Endothelial cell of umbilical vein (primary cell): ENCODE measurements around the gene EHD1. TPM values are rescaled to one million over a fixed set of nuclear protein-coding genes. Genes with fewer than 3 reads are reported as not detected.

Experiments
- BruUV-seq: library from RNA; stranded (reverse); fragments of 400-500 nt; replicated peaks from 2 replicates; lab custom pipeline; 2021; lab: Mats Ljungman, UMichigan
- CTCF ChIA-PET: fragments of 300-600, 350-600 bp; sonication (Branson Sonifier 250); formaldehyde crosslinking; loops from one replicate; lab custom pipeline; 2021; ENCODE audit warnings: antibody characterized with exemption, inconsistent platforms; lab: Charles Lee
- POLR2A ChIA-PET: fragments of 300-600, 350-600 bp; sonication (Branson Sonifier 250); formaldehyde crosslinking; loops from one replicate; lab custom pipeline; 2021; ENCODE audit warnings: antibody characterized with exemption, inconsistent platforms; lab: Charles Lee
- DNase-seq: peaks from one replicate; pipeline ENCODE4 v3.0.0-alpha.2; 2011; ENCODE audit warnings: low read depth, low spot score
- FAIRE-seq: peaks from 2 replicates; lab custom pipeline; 2011; peaks lifted over from hg19 to GRCh38; lab: Jason Lieb, UNC
- H2AFZ ChIP-seq: 2 replicates; pipeline ENCODE4 v1.6.0; 2012; ENCODE audit warnings: low read depth, low read length, control low read depth, inconsistent platforms
- H3K27ac ChIP-seq: 2 replicates; pipeline ENCODE4 v1.5.1; 2011; ENCODE audit warnings: low read depth, mild to moderate bottlenecking, control low read depth, low read length, moderate library complexity; ENCODE audit not compliant: insufficient read depth
- H3K27me3 ChIP-seq, 2 experiments: 2 replicates each; pipeline versions ENCODE4 v1.6.0 to v1.6.1; 2011; ENCODE audit warnings: low read length in 2 of 2, mixed read lengths in 1 of 2; ENCODE audit not compliant: control insufficient read depth in 2 of 2, insufficient read depth in 2 of 2
- H3K36me3 ChIP-seq, 2 experiments: 2 replicates in 1 of 2; 3 replicates in 1 of 2; pipeline ENCODE4 v1.5.1; 2011; ENCODE audit warnings: low read length in 2 of 2, mild to moderate bottlenecking in 1 of 2, moderate library complexity in 1 of 2; ENCODE audit not compliant: control insufficient read depth in 2 of 2, insufficient read depth in 2 of 2; ENCODE audit errors: extremely low read depth in 1 of 2
- H3K4me1 ChIP-seq: 3 replicates; pipeline ENCODE4 v1.5.1; 2011; ENCODE audit warnings: mild to moderate bottlenecking, low read length; ENCODE audit not compliant: control insufficient read depth, insufficient read depth; ENCODE audit errors: extremely low read depth
- H3K4me2 ChIP-seq: 2 replicates; pipeline ENCODE4 v1.6.1; 2011; ENCODE audit warnings: low read length, control low read depth, mixed read lengths; ENCODE audit not compliant: insufficient read depth
- H3K4me3 ChIP-seq, 3 experiments: fragments of 200-600 bp in 1 of 3; sonication (generic), shearing (Covaris generic) in 1 of 3; replicated peaks in 1 of 3; 2 replicates each; pipeline ENCODE4 v1.5.1; 2011 to 2016; ENCODE audit warnings: control low read depth in 3 of 3, low read length in 3 of 3, mild to moderate bottlenecking in 2 of 3, inconsistent platforms in 1 of 3, low read depth in 1 of 3, moderate library complexity in 1 of 3; ENCODE audit not compliant: insufficient read depth in 1 of 3
- H3K79me2 ChIP-seq: 2 replicates; pipeline ENCODE4 v1.6.0; 2012; ENCODE audit warnings: low read length, inconsistent platforms; ENCODE audit not compliant: control insufficient read depth, insufficient read depth
- H3K9ac ChIP-seq: replicated peaks from 2 replicates; pipeline ENCODE3; 2011; ENCODE audit warnings: low read length, control low read depth; ENCODE audit not compliant: insufficient read depth; ENCODE audit errors: extremely low read depth
- H3K9me1 ChIP-seq: replicated peaks from 3 replicates; pipeline ENCODE4 v1.6.0; 2011; ENCODE audit warnings: mild to moderate bottlenecking, low read length; ENCODE audit not compliant: control insufficient read depth, insufficient read depth; ENCODE audit errors: extremely low read depth
- H3K9me3 ChIP-seq: replicated peaks from 2 replicates; pipeline ENCODE4 v1.5.1; 2012; ENCODE audit warnings: low read length, inconsistent platforms; ENCODE audit not compliant: control insufficient read depth, insufficient read depth
- H4K20me1 ChIP-seq: replicated peaks from 2 replicates; pipeline ENCODE3; 2011; ENCODE audit warnings: mild to moderate bottlenecking, low read length; ENCODE audit not compliant: control insufficient read depth, insufficient read depth; ENCODE audit errors: extremely low read depth
- EZH2 ChIP-seq: IDR thresholded peaks from 2 replicates; pipeline ENCODE4 v1.6.1; 2012; ENCODE audit warnings: borderline replicate concordance, low read depth, mild to moderate bottlenecking, moderate library complexity, low read length, inconsistent platforms; ENCODE audit not compliant: severe bottlenecking
- FOS ChIP-seq: IDR thresholded peaks from 2 replicates; pipeline ENCODE4 v1.6.1; 2011; ENCODE audit warnings: mild to moderate bottlenecking, low read length, moderate library complexity, borderline replicate concordance; ENCODE audit not compliant: insufficient read depth
- GATA2 ChIP-seq: IDR thresholded peaks from 2 replicates; pipeline ENCODE4 v1.7.0; 2011; ENCODE audit warnings: low read depth, mild to moderate bottlenecking, moderate library complexity, mixed read lengths, low read length; ENCODE audit not compliant: insufficient read length, insufficient read depth
- JUN ChIP-seq: IDR thresholded peaks from 2 replicates; pipeline ENCODE4 v1.6.1; 2011; ENCODE audit warnings: borderline replicate concordance, low read depth; ENCODE audit not compliant: insufficient read length, insufficient read depth
- POLR2AphosphoS5 ChIP-seq: IDR thresholded peaks from 2 replicates; pipeline ENCODE4 v1.6.1; 2012; ENCODE audit warnings: low read depth, mild to moderate bottlenecking, control low read depth, low read length, moderate library complexity; ENCODE audit not compliant: insufficient read depth
- dilution Hi-C: fragments of 300-500 bp; cut with MboI; formaldehyde crosslinking; loops from one replicate; pipeline ENCODE4 v1.15.0; 2019; ENCODE audit warnings: low sequenced_read_pairs; ENCODE audit not compliant: extremely low pct_ligation_motif_present
- intact Hi-C: fragments of 100-400 bp; cut with micrococcal nuclease; formaldehyde crosslinking; loops from one replicate; pipeline ENCODE4 v1.10.0; 2022
- polyA plus RNA-seq, 4 experiments: library from polyadenylated mRNA; depleted of rRNA in 3 of 4; stranded (reverse) in 3 of 4; unstranded in 1 of 4; fragments of >200 nt; gene quantifications; 2 replicates each; pipeline versions ENCODE4 v1.2.1 to v1.2.3, GENCODE V29; 2011 to 2012; ENCODE audit warnings: missing spikeins in 1 of 4
- total RNA-seq: library from RNA; stranded (reverse); gene quantifications from 2 replicates; pipeline ENCODE4 v1.2.3, GENCODE V29; 2021
- TF ChIP-seq, protein P1 (sequence below), 2 donors: IDR thresholded peaks; 1 replicate in 1 of 2; 2 replicates in 1 of 2; pipeline ENCODE4 v1.5.1; 2011; ENCODE audit warnings: low read length in 2 of 2, mild to moderate bottlenecking in 2 of 2, moderate library complexity in 2 of 2, control low read depth in 1 of 2, inconsistent platforms in 1 of 2, low read depth in 1 of 2; ENCODE audit not compliant: insufficient read depth in 1 of 2; ENCODE audit errors: extremely low read depth in 1 of 2
- TF ChIP-seq, protein P2 (sequence below): IDR thresholded peaks from 2 replicates; pipeline ENCODE4 v1.6.1; 2011; ENCODE audit not compliant: insufficient read depth, insufficient read length

Gene EHD1
- total and polyA plus RNA-seq, 2 donors (not counting 3 experiments of a cell fraction or from before 2014, with no cell fraction given) = 109 to 136 TPM

DNA sequence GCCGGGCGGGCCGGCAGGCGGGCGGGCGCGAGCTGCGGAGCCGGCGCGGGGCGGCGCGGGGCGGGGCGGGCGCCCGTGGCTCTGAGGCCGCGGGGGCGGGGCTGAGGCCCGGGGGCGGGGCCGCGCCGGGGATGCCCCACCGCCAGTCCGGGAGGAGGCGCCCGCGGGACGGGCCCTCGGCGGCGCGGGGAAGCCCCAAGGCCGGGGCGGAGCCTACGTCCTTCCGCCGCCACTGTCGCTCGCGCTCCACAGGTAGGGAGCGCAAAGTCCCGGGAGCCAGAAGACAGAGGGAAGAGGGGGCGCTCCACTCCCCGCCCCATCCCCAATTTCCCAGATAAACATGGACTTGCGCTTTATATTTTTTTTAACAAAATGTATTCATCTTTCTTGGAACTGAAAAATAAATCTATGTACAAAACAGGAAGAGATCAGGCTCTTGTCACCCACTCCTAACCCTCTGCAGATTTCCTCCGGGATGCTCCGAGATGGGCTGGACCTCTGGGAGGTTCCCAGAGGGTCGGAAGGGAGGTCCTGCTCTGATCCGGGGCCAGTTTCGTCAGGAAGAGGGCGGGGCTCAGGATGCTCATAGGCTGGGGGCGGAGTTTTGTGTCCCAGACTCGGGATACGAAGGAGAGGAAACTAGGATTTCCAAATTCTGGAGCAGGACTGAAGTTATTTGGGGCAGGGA, 75.1 kb downstream of the EHD1 start, which contains the start of gene MAP4K2:
Gene MAP4K2, minus strand, starts transcription at position 57 of the 688 bp plus-strand sequence. CDS start 65 bp downstream, outside the sequence.
- TF ChIP-seq POLR2AphosphoS5 (peak; percentile 31), FOS (no peak), GATA2 (no peak), EZH2 (no peak), JUN (no peak)
- TF ChIP-seq, protein P1, sequence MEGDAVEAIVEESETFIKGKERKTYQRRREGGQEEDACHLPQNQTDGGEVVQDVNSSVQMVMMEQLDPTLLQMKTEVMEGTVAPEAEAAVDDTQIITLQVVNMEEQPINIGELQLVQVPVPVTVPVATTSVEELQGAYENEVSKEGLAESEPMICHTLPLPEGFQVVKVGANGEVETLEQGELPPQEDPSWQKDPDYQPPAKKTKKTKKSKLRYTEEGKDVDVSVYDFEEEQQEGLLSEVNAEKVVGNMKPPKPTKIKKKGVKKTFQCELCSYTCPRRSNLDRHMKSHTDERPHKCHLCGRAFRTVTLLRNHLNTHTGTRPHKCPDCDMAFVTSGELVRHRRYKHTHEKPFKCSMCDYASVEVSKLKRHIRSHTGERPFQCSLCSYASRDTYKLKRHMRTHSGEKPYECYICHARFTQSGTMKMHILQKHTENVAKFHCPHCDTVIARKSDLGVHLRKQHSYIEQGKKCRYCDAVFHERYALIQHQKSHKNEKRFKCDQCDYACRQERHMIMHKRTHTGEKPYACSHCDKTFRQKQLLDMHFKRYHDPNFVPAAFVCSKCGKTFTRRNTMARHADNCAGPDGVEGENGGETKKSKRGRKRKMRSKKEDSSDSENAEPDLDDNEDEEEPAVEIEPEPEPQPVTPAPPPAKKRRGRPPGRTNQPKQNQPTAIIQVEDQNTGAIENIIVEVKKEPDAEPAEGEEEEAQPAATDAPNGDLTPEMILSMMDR (IDR thresholded peaks at IDR 0.05; ENCODE audit: extremely low read depth in 1 of 2, insufficient read depth in 1 of 2, low read depth in 1 of 2, low read length in 2 of 2) = peak; percentile 5 to 28
- TF ChIP-seq, protein P2, sequence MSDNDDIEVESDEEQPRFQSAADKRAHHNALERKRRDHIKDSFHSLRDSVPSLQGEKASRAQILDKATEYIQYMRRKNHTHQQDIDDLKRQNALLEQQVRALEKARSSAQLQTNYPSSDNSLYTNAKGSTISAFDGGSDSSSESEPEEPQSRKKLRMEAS = no peak
- H3K9ac ChIP-seq = peak within 1 kb of the TSS; percentile 77
- CTCF ChIA-PET = interaction anchor here (0.8 to 1.9 kb wide), 6 partner anchors 9 to 85 kb away, joined by 3 to 8 read pairs (median 4); partner anchors contain the start of gene CDC42BPG
- peak; percentile 87 for FAIRE-seq
- H3K27me3 ChIP-seq = no peaks in the 10 kb centered on the region
- no TSS peak for BruUV-seq
- DNase-seq = peak; percentile 74
- H3K9me3 ChIP-seq = no peaks in the 10 kb centered on the region
- H3K79me2 ChIP-seq = peaks cover 7% of the 10 kb centered on the region
- dilution Hi-C loops (no loop called here), intact Hi-C loops (loop anchor here (1.0 to 2.0 kb wide), 3 partner anchors 25 to 211 kb away; partner anchors contain the start of genes ARL2, CDC42BPG and SF1)
- H3K9me1 ChIP-seq = no peaks in the 10 kb centered on the region
- POLR2A ChIA-PET = no interaction called here
- H3K4me3 ChIP-seq = peak within 1 kb of the TSS; percentile 59 to 87 (median 70)
- peaks cover 36% of the 10 kb centered on the region for H3K4me1 ChIP-seq
- H3K36me3 ChIP-seq = peaks cover 2 to 28% of the 10 kb centered on the region in 2 experiments
- peak within 1 kb of the TSS; percentile 82 for H3K4me2 ChIP-seq
- no peaks in the 10 kb centered on the region for H4K20me1 ChIP-seq
- H3K27ac ChIP-seq = peak within 1 kb of the TSS; percentile 75
- H2AFZ ChIP-seq = peak within 1 kb of the TSS; percentile 62
